Mucosa of rectum (tissue), 2 donors: Measurements from ENCODE around the gene FGF21.

ENCODE experiments used
- H3K27ac ChIP-seq, 2 donors: one replicate each; pipeline ENCODE4 v1.7.0; 2013; ENCODE audit warnings: inconsistent platforms in 2 of 2, low read depth in 2 of 2, low read length in 2 of 2
- H3K27me3 ChIP-seq, 2 donors: one replicate each; pipeline ENCODE4 v1.7.0; 2013; ENCODE audit warnings: low read length in 2 of 2; ENCODE audit not compliant: control insufficient read depth in 2 of 2, insufficient read depth in 2 of 2
- H3K36me3 ChIP-seq, 2 donors: one replicate each; pipeline ENCODE4 v1.7.0; 2013; ENCODE audit warnings: low read length in 2 of 2; ENCODE audit not compliant: control insufficient read depth in 2 of 2, insufficient read depth in 2 of 2
- H3K4me1 ChIP-seq, 2 donors: one replicate each; pipeline ENCODE4 v1.7.0; 2013; ENCODE audit warnings: low read length in 2 of 2, mild to moderate bottlenecking in 1 of 2; ENCODE audit not compliant: control insufficient read depth in 2 of 2, insufficient read depth in 2 of 2
- H3K4me3 ChIP-seq, 2 donors: one replicate each; pipeline ENCODE4 v1.7.0; 2013; ENCODE audit warnings: low read length in 2 of 2
- H3K9ac ChIP-seq, 2 donors: one replicate each; pipeline ENCODE4 v1.7.0; 2013; ENCODE audit warnings: low read length in 2 of 2, low read depth in 1 of 2, mild to moderate bottlenecking in 1 of 2
- H3K9me3 ChIP-seq, 2 donors: one replicate each; pipeline ENCODE4 v1.7.0; 2013; ENCODE audit warnings: low read length in 2 of 2; ENCODE audit not compliant: control insufficient read depth in 2 of 2
- donor health status: healthy.
- donor health status: Normal muscosa, but diverticular disease.

FGF21 gene

DNA sequence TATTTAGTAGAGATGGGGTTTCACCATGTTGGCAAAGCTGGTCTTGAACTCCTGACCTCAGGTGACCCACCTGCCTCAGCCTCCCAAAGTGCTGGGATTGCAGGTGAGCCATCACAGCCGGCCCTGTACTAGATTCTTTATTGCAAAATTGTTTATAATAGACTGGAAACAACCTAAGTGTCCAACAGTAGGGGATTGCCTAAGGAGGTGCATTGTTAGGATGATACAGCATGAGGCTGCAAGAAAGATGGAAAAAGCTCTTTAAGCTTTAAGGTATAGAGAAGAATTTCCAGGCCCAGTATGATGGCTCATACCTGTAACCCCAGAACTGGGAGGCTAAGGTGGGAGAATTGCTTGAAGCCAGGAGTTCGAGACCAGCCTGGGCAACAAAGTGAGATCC, 47.3 kb downstream of the FGF21 start:
- no peaks in the 10 kb centered on the region for H3K9me3 ChIP-seq
- peaks cover 7 to 9% of the 10 kb centered on the region in 2 donors for H3K4me1 ChIP-seq
- no peak overlapping the region for H3K9ac ChIP-seq
- peaks cover 0 to 6% of the 10 kb centered on the region in 2 donors for H3K36me3 ChIP-seq
- no peak overlapping the region for H3K27ac ChIP-seq
- H3K4me3 ChIP-seq, result no peak overlapping the region
- H3K27me3 ChIP-seq, result no peaks in the 10 kb centered on the region

DNA sequence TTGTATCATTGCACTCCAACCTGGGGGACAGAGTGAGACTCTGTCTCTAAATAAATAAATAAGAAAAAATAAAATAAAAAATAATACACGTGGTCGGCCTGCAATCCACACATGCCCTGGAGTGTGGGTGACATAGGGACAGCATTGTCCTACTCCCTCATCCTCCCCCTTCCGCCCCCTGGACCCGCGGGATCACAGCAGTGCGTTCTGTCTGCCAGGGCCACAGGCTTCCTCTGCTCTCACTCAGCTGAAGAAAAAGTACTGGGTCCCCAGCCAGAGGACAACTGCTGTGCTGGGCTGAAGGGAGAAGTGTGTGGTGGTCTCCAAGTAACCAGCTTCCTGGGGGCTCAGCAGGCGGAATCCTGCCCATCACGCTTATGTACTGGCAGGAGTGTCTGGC, 49.2 kb downstream of the FGF21 start:
- Histone ChIP-seq H3K4me1 (peaks cover 12 to 15% of the 10 kb centered on the region in 2 donors), H3K36me3 (peaks cover 0 to under 1% of the 10 kb centered on the region in 2 donors), H3K9ac (no peak overlapping the region), H3K27ac (no peak overlapping the region), H3K9me3 (no peaks in the 10 kb centered on the region), H3K4me3 (no peak overlapping the region), H3K27me3 (no peaks in the 10 kb centered on the region)

DNA sequence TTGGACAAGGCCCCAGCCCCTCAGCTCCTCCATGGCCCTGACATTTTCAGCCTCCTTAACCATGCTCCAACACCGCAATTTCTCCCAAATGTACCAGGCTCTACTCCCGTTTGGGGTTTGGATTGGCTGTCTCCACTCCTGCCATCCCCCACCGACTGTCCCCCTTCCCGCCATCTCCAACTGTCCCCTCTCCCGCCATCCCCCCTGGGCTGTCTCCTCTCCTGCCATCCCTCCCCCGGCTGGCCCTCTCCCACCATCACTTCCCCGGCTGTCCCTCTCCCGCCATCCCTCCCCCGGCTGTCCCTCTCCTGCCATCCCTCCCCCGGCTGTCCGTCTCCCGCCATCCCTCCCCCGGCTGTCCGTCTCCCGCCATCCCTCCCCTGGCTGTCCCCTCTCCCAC, 50.1 kb downstream of the FGF21 start:
- peaks cover 20 to 23% of the 10 kb centered on the region in 2 donors for H3K4me1 ChIP-seq
- no peaks in the 10 kb centered on the region for H3K36me3 ChIP-seq
- H3K27ac ChIP-seq, result no peak overlapping the region
- H3K4me3 ChIP-seq, result no peak overlapping the region
- H3K9me3 ChIP-seq, result no peaks in the 10 kb centered on the region
- no peaks in the 10 kb centered on the region for H3K27me3 ChIP-seq
- H3K9ac ChIP-seq, result no peak overlapping the region

DNA sequence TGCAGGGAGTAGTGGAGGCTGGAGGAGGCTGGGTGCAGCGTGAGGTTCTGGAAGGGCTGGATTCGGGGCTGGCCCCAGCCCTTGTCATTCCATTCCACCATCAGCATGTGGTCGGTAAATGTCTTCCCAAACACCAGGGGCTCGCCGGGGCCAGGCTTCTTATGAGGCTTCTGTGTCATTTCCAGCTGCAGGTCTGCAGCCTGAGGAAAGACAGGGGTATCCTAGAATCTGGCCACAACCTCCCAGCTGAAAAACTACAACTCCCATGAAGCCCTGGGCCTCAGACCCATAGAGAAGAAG, 51.1 kb downstream of the FGF21 start:
- H3K4me3 ChIP-seq, result no peak overlapping the region
- H3K36me3 ChIP-seq, result no peaks in the 10 kb centered on the region
- H3K27ac ChIP-seq, result no peak overlapping the region
- H3K9me3 ChIP-seq, result no peaks in the 10 kb centered on the region
- H3K9ac ChIP-seq, result no peak overlapping the region
- H3K27me3 ChIP-seq, result no peaks in the 10 kb centered on the region
- H3K4me1 ChIP-seq, result peaks cover 20 to 25% of the 10 kb centered on the region in 2 donors

DNA sequence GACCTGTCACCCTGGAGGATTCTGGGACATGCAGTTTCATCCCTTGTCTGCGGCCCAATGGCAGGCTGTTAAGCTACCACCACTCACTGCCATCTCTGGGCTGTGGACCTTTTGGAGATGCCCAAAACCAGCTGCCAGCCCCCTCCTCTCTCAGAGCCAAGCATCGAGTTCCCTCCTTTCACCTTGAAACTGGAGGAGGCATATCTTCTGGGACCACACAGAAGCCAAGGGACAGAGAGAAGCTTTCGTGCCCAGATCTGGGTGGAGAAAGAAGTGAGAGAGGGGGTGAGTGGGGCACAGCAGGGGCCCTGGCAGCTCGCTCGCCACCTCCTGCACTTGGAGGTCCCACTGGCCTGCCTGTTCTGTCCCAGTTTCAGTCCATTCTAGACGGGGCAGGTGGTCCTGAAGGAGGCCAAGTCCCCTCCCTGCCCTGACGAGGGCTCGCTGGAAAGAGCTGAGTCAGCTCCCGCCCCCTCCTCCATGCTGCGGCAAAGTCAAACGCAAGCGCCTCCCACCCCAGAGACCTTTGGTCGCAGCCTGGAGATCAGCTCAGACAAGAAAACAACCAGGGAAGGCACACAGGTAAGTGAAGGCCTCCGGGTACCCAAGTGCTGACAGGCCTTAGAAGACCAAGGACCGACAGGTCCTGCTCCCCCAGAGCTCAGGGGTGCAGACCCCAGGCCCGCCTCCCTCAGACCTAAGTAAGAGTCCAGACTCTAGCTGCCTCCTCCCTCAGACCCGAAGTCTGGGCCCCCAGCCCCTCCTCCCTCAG, 51.7 kb downstream of the FGF21 start:
- no peaks in the 10 kb centered on the region for H3K9me3 ChIP-seq
- H3K9ac ChIP-seq, result peak overlapping the region; percentile 56 to 58
- H3K36me3 ChIP-seq, result no peaks in the 10 kb centered on the region
- H3K27ac ChIP-seq, result peak overlapping the region; percentile 59 to 79
- no peaks in the 10 kb centered on the region for H3K27me3 ChIP-seq
- peaks cover 20 to 25% of the 10 kb centered on the region in 2 donors for H3K4me1 ChIP-seq
- H3K4me3 ChIP-seq, result peak overlapping the region; percentile 1 to 44

DNA sequence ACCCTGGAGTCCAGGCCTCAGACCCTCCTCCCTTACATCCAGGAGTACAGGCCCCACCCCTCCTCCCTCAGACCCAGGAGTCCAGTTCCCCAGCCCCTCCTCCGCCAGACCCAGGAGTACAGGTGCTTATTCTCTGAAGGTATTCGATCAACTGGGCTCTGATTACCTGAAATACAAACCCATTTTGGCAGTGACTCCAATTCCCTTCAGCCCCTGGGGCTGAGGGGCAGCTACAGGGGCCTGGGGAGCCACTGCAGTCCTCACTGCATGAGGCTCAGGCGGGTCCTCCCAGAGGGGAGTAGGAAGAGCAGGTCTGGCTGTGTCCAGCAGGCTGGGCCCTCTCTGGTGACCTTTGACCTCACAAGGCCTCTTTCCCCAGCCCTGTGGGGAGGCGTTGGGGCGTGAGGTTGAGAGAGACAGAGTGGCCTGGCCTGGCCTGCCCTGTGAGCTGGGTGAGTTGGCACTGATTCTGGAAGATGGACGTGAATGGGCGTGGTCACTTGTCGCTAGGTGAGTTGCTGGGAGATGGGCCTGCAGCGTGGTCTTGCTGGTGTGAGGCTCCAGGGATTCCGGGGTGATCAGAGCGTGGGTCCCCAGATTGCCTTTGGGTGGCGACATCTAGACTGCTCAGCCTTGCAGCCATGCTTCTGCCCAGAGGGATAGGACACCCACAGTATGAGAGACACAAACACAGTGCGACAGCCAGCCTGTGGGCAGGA, 52.4 kb downstream of the FGF21 start:
- H3K27ac ChIP-seq, result peak overlapping the region; percentile 59 to 79
- H3K9me3 ChIP-seq, result no peaks in the 10 kb centered on the region
- H3K4me1 ChIP-seq, result peaks cover 23 to 31% of the 10 kb centered on the region in 2 donors
- H3K27me3 ChIP-seq, result no peaks in the 10 kb centered on the region
- H3K36me3 ChIP-seq, result no peaks in the 10 kb centered on the region
- peak overlapping the region in 1 of 2 donors; percentile 44 for H3K4me3 ChIP-seq
- H3K9ac ChIP-seq, result peak overlapping the region; percentile 56 to 58
